ENCODE measurements around the gene TMEM42. TPM values are rescaled to one million over a fixed set of nuclear protein-coding genes. Genes with fewer than 3 reads are reported as not detected.

TMEM42 gene
- total RNA-seq (2022; extraction: Qiagen RNA extraction) = 8.2 to 12.2 TPM (median 11.4 TPM) in 5 replicates

GRCh38 chr3:44861412-44862225, at the start of gene TMEM42:
TSS of gene TMEM42 (plus strand) at chr3:44861912. CDS start at chr3:44861925, 13 bp downstream.

GRCh38 chr3:44874308-44874707, 12.6 kb downstream of the TMEM42 start, which contains the start of gene TGM4:
TSS of gene TGM4 (plus strand) at chr3:44874608. CDS start at chr3:44874679, 71 bp downstream.

Other genes starting within 250 kb of the TMEM42 start
- 1.3 to 2.5 TPM (median 1.8 TPM) in 5 replicates for gene ZNF197, start 236.9 kb upstream of the TMEM42 start, total RNA-seq (2022; extraction: Qiagen RNA extraction)
- gene ZNF35, start 213.2 kb upstream of the TMEM42 start, total RNA-seq (2022; extraction: Qiagen RNA extraction) = 5.0 to 6.4 TPM (median 5.4 TPM) in 5 replicates
- gene ZNF502, start 149.3 kb upstream of the TMEM42 start, total RNA-seq (2022; extraction: Qiagen RNA extraction) = 1.5 to 2.3 TPM (median 1.6 TPM) in 5 replicates
- not detected in 5 replicates for gene ZNF501, start 132.3 kb upstream of the TMEM42 start, total RNA-seq (2022; extraction: Qiagen RNA extraction)
- 10.6 to 18.3 TPM (median 15.3 TPM) in 5 replicates for gene KIAA1143, start 100.3 kb upstream of the TMEM42 start, total RNA-seq (2022; extraction: Qiagen RNA extraction)
- gene KIF15, start 100.1 kb upstream of the TMEM42 start, total RNA-seq (2022; extraction: Qiagen RNA extraction) = 7.6 to 12.1 TPM (median 8.6 TPM) in 5 replicates
- gene TGM4, start 12.7 kb downstream of the TMEM42 start, total RNA-seq (2022; extraction: Qiagen RNA extraction) = 0.12 to 0.30 TPM (median 0.16 TPM) in 5 replicates
- gene ZDHHC3, start 114.3 kb downstream of the TMEM42 start, total RNA-seq (2022; extraction: Qiagen RNA extraction) = 42.1 to 46.0 TPM (median 45.4 TPM) in 5 replicates
- gene EXOSC7, start 114.3 kb downstream of the TMEM42 start, total RNA-seq (2022; extraction: Qiagen RNA extraction) = 44.6 to 53.0 TPM (median 47.2 TPM) in 5 replicates
- gene CLEC3B, start 164.4 kb downstream of the TMEM42 start, total RNA-seq (2022; extraction: Qiagen RNA extraction) = 0.13 to 0.31 TPM (median 0.20 TPM) in 4 of 5 replicates, not detected in the other